HepG2 (cell line): ENCODE measurements around the gene ABCC8. TPM values are rescaled to one million over a fixed set of nuclear protein-coding genes. Genes with fewer than 3 reads are reported as not detected.

Source experiments
- CHCHD3 ChIP-seq: sonication (generic); formaldehyde crosslinking; IDR thresholded peaks from 2 replicates; pipeline ENCODE4 v1.8.0; 2022; ENCODE audit warnings: mild to moderate bottlenecking, missing genetic modification reagents, moderate library complexity
- FOXP1 ChIP-seq, 2 experiments: fragments of 450-650 bp in 1 of 2; IDR thresholded peaks; 2 replicates each; pipeline ENCODE4 v1.6.1; 2017 to 2018; ENCODE audit warnings: antibody characterized with exemption in 1 of 2
- KLF13 ChIP-seq: sonication (generic); formaldehyde crosslinking; IDR thresholded peaks from 2 replicates; pipeline ENCODE4 v1.4.0; 2020; ENCODE audit warnings: mild to moderate bottlenecking, missing genetic modification reagents
- MATR3 ChIP-seq: sonication (generic); formaldehyde crosslinking; IDR thresholded peaks from 2 replicates; pipeline ENCODE4 v1.4.0; 2020; ENCODE audit warnings: missing genetic modification reagents
- NR3C1 ChIP-seq: sonication (generic); formaldehyde crosslinking; IDR thresholded peaks from 2 replicates; pipeline ENCODE4 v1.4.0; 2020; ENCODE audit warnings: missing genetic modification reagents
- YEATS2 ChIP-seq: sonication (generic); formaldehyde crosslinking; IDR thresholded peaks from 2 replicates; pipeline ENCODE4 v1.4.0; 2020; ENCODE audit warnings: missing genetic modification reagents, borderline replicate concordance
- ZFX ChIP-seq: sonication (generic); formaldehyde crosslinking; IDR thresholded peaks from 2 replicates; pipeline ENCODE4 v1.4.0; 2020; ENCODE audit warnings: mild to moderate bottlenecking, low read depth, missing genetic modification reagents, moderate library complexity
- ZSCAN29 ChIP-seq: sonication (generic); formaldehyde crosslinking; conservative IDR thresholded peaks from 2 replicates; pipeline ENCODE4 v1.4.0; 2020; ENCODE audit warnings: mild to moderate bottlenecking, missing genetic modification reagents
- polyA plus RNA-seq, 8 experiments: library from polyadenylated mRNA; depleted of rRNA in 3 of 8; stranded (reverse) in 7 of 8; unstranded in 1 of 8; fragments of >200 nt; fragmentation: Illumina TruSeq in 4 of 8; extraction: Trizol in 4 of 8; gene quantifications; 2 replicates each; pipeline versions ENCODE4 v1.2.1 to v1.2.3, GENCODE V29; 2011 to 2016; ENCODE audit warnings: low read depth in 4 of 8, missing spikeins in 1 of 8, mixed read lengths in 1 of 8; ENCODE audit not compliant: insufficient read depth in 1 of 8
- total RNA-seq, 5 experiments: library from RNA; depleted of rRNA; stranded (reverse); fragments of >200 nt; fragmentation: Illumina TruSeq; extraction: Trizol; gene quantifications; 2 replicates each; pipeline ENCODE4 v1.2.3, GENCODE V29; 2016; ENCODE audit warnings: low read depth in 1 of 5
- TF ChIP-seq, protein P1 (sequence below): IDR thresholded peaks from 2 replicates; pipeline ENCODE4 v1.6.1; 2016; ENCODE audit warnings: mild to moderate bottlenecking
- TF ChIP-seq, protein P2 (sequence below): sonication (generic); formaldehyde crosslinking; IDR thresholded peaks from 2 replicates; pipeline ENCODE4 v1.5.0; 2020; ENCODE audit warnings: missing genetic modification reagents
- TF ChIP-seq, protein P3 (sequence below): sonication (generic); formaldehyde crosslinking; IDR thresholded peaks from 2 replicates; pipeline ENCODE4 v1.8.0; 2022; ENCODE audit warnings: low read depth, missing genetic modification reagents

Gene ABCC8
- total and polyA plus RNA-seq, 2 of the 13 experiments (the other 11 are each of a cell fraction or from before 2014, with no cell fraction given) = not detected

DNA sequence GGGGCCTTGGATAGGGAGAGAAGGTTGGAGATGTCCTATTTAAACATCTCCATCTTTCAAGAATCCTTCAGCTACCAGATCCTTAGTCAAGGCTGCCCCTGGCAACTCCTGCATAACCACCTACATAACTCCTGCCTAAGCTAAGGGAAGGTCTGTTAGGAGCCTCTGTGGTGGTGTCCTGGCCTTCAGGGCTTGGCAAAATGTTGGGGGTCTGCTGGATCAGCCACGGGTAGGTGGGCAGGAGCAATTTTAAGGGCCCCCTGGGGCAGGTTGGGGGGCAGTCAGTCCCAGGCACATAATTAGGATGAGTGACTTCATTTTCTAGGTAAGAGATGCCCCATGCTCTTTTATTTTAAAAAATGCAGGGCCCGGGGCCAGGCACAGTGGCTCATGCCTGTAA lies 41.7 kb upstream of the ABCC8 start (continued):
- TF ChIP-seq, protein P1, sequence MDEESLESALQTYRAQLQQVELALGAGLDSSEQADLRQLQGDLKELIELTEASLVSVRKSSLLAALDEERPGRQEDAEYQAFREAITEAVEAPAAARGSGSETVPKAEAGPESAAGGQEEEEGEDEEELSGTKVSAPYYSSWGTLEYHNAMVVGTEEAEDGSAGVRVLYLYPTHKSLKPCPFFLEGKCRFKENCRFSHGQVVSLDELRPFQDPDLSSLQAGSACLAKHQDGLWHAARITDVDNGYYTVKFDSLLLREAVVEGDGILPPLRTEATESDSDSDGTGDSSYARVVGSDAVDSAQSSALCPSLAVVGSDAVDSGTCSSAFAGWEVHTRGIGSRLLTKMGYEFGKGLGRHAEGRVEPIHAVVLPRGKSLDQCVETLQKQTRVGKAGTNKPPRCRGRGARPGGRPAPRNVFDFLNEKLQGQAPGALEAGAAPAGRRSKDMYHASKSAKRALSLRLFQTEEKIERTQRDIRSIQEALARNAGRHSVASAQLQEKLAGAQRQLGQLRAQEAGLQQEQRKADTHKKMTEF (CRISPR knock-in tag) = no peak
- TF ChIP-seq YEATS2 (CRISPR knock-in tag) = no peak
- TF ChIP-seq NR3C1 = no peak
- TF ChIP-seq CHCHD3 = no peak
- TF ChIP-seq, protein P2, sequence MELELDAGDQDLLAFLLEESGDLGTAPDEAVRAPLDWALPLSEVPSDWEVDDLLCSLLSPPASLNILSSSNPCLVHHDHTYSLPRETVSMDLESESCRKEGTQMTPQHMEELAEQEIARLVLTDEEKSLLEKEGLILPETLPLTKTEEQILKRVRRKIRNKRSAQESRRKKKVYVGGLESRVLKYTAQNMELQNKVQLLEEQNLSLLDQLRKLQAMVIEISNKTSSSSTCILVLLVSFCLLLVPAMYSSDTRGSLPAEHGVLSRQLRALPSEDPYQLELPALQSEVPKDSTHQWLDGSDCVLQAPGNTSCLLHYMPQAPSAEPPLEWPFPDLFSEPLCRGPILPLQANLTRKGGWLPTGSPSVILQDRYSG (CRISPR knock-in tag) = no peak
- no peak for TF ChIP-seq KLF13 (CRISPR knock-in tag)
- TF ChIP-seq, protein P3, sequence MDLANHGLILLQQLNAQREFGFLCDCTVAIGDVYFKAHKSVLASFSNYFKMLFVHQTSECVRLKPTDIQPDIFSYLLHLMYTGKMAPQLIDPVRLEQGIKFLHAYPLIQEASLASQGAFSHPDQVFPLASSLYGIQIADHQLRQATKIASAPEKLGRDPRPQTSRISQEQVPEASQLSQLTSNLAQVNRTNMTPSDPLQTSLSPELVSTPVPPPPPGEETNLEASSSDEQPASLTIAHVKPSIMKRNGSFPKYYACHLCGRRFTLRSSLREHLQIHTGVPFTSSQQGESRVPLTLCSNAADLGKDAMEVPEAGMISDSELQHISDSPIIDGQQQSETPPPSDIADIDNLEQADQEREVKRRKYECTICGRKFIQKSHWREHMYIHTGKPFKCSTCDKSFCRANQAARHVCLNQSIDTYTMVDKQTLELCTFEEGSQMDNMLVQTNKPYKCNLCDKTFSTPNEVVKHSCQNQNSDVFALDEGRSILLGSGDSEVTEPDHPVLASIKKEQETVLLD (CRISPR knock-in tag) = no peak
- no peak for TF ChIP-seq ZSCAN29 (CRISPR knock-in tag)
- TF ChIP-seq ZFX (CRISPR knock-in tag) = no peak
- TF ChIP-seq MATR3 (CRISPR knock-in tag) = no peak
- TF ChIP-seq FOXP1 (IDR thresholded peaks at IDR 0.05) = no peak
- no peak for TF ChIP-seq FOXP1 (CRISPR knock-in tag; IDR thresholded peaks at IDR 0.05)
